HFF-Myc (cell line): Measurements from ENCODE around the gene KLRC3.
"Not testable (repeated sequence)": the region's sequence is repeated elsewhere in the genome, so short reads cannot be mapped to it uniquely, and the experiment has no call there.

Source experiments
- DNase-seq: peaks from one replicate; pipeline ENCODE4 v3.0.0-alpha.2; 2011; ENCODE audit warnings: low read depth; ENCODE audit errors: extremely low read depth
- H3K4me3 ChIP-seq: replicated peaks from 2 replicates; pipeline ENCODE4 v1.5.1; 2011; ENCODE audit warnings: low read depth, mild to moderate bottlenecking, control low read depth, low read length
- TF ChIP-seq, protein P1 (sequence below): IDR thresholded peaks from 2 replicates; pipeline ENCODE4 v1.5.1; 2012; ENCODE audit warnings: mild to moderate bottlenecking, low read depth, low read length, control low read depth; ENCODE audit errors: missing control alignments

KLRC3 gene

DNA sequence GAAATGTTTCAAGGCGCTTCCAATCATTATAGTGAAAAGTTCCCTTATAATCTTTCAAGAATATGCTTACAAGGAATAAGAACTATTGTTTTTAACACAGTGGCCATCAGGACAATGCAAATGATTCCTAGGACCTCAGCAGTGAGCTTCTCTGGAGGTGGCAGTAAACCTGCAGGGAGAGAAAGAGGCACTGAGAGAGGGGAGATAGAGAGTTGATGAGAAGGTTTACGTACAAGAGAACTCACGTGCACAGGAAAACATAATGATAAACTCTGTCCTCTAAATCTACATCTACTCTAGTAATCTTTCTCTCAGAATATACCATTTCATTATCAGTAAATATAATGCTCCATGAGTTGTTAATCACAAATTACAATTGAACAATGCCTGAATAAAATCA is 11.6 kb downstream of the KLRC3 start:
- no peak for DNase-seq
- TF ChIP-seq, protein P1, sequence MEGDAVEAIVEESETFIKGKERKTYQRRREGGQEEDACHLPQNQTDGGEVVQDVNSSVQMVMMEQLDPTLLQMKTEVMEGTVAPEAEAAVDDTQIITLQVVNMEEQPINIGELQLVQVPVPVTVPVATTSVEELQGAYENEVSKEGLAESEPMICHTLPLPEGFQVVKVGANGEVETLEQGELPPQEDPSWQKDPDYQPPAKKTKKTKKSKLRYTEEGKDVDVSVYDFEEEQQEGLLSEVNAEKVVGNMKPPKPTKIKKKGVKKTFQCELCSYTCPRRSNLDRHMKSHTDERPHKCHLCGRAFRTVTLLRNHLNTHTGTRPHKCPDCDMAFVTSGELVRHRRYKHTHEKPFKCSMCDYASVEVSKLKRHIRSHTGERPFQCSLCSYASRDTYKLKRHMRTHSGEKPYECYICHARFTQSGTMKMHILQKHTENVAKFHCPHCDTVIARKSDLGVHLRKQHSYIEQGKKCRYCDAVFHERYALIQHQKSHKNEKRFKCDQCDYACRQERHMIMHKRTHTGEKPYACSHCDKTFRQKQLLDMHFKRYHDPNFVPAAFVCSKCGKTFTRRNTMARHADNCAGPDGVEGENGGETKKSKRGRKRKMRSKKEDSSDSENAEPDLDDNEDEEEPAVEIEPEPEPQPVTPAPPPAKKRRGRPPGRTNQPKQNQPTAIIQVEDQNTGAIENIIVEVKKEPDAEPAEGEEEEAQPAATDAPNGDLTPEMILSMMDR, result no peak
- no peak overlapping the region for H3K4me3 ChIP-seq

- no peak for DNase-seq
- TF ChIP-seq, protein P1, result no peak
- H3K4me3 ChIP-seq, result no peak overlapping the region
Observed at GRCh38 chr12:10406725-10407124, 13.7 kb downstream of the KLRC3 start.

- no peak overlapping the region for H3K4me3 ChIP-seq
- TF ChIP-seq, protein P1, result no peak
- no peak for DNase-seq
Observed at GRCh38 chr12:10405294-10405693, 15.1 kb downstream of the KLRC3 start.

DNA sequence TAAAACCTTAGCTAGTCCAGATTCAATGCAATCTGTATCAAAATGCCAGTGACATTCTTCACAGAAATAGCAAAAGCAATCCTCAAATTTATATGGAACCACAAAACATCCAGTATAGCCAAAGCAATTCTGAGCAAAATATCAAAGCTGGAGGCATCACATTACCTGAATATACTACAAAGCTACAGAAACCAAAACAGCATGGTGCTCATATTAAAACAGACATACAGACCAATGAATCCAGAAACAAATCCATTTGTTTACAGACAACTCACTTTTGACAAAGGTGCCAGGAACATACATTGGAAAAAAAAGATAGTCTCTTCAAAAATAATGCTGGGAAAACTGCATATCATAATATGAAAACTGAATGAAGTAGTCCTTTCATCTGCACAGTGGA is 15.6 kb downstream of the KLRC3 start:
- TF ChIP-seq, protein P1, result no peak
- DNase-seq, result no peak
- H3K4me3 ChIP-seq, result no peak overlapping the region

- H3K4me3 ChIP-seq, result no peak overlapping the region
- DNase-seq, result no peak
- TF ChIP-seq, protein P1, result no peak
Observed at GRCh38 chr12:10400829-10401228, 19.6 kb downstream of the KLRC3 start.

DNA sequence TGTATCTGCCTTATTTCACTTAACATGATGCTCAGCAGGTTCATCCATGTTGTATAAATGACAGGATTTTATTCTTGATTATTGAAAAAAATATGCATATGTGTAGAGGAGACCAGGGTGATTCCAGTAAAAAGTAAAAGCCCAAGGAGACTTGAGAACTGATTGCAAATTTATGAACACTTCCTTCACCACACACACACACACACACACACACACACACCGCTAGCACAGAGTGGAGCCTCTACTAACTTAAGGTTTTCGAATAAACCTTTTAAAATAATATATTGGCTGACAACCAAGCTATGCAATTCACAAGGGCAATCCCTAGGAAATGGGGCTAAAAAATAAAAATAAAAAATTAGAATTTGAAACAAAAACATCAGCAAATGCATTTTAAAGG is 22.2 kb downstream of the KLRC3 start:
- no peak overlapping the region for H3K4me3 ChIP-seq
- TF ChIP-seq, protein P1, result no peak
- DNase-seq, result no peak

- no peak for DNase-seq
Observed at GRCh38 chr12:10397296-10397695, 23.1 kb downstream of the KLRC3 start.

DNA sequence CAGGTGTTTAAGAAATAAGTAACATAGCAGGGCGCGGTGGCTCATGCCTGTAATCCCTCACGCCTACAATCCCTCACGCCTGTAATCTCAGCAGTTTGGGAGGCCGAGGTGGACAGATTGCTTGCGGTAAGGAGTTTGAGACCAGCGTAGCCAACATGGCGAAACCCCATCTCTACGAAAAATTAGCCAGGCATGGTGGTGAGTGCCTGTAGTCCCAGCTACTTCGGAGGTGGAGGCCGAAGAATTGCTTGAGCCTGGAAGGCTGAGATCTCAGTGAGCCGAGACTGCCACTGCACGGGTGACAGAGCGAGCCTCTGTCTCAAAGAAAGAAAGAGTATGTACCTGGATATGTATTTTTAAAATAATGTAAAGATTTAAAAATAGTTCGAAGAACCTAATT is 24.2 kb downstream of the KLRC3 start:
- not testable (repeated sequence) for H3K4me3 ChIP-seq

More at GRCh38 chr12:10397296-10397695, 23.1 kb downstream of the KLRC3 start:
- TF ChIP-seq, protein P1, result no peak
- no peak overlapping the region for H3K4me3 ChIP-seq

More for the DNA sequence above, 24.2 kb downstream of the KLRC3 start:
- not testable (repeated sequence) for DNase-seq
